Nephron (organoid): ENCODE measurements around the gene SIRT6.
"Not testable (repeated sequence)": the region's sequence is repeated elsewhere in the genome, so short reads cannot be mapped to it uniquely, and the experiment has no call there.

Experiments used
- H3K27ac Mint-ChIP-seq, 3 experiments: 2 replicates each; pipeline ENCODE4 v1.8.0; 2020; ENCODE audit warnings: mixed read lengths in 3 of 3, mild to moderate bottlenecking in 2 of 3, moderate library complexity in 1 of 3
- H3K27me3 Mint-ChIP-seq: 2 replicates; pipeline ENCODE4 v1.8.0; 2021; ENCODE audit warnings: low read depth, mild to moderate bottlenecking, moderate library complexity, mixed read lengths
- H3K36me3 Mint-ChIP-seq: 2 replicates; pipeline ENCODE4 v1.8.0; 2020; ENCODE audit warnings: low read depth, mixed read lengths
- H3K4me1 Mint-ChIP-seq: 2 replicates; pipeline ENCODE4 v1.8.0; 2020; ENCODE audit warnings: mixed read lengths
- H3K4me3 Mint-ChIP-seq, 3 experiments: 2 replicates each; pipeline ENCODE4 v1.8.0; 2020; ENCODE audit warnings: mild to moderate bottlenecking in 3 of 3, mixed read lengths in 3 of 3, moderate library complexity in 2 of 3
- H3K9me3 Mint-ChIP-seq: 2 replicates; pipeline ENCODE4 v1.8.0; 2020; ENCODE audit warnings: mixed read lengths
- TF ChIP-seq, protein P1 (sequence below), 3 experiments: fragments of 200-600 bp; sonication (generic); IDR thresholded peaks; one replicate each; pipeline ENCODE4 v1.5.0; 2021; ENCODE audit warnings: antibody characterized with exemption in 3 of 3; ENCODE audit not compliant: unreplicated experiment in 3 of 3

SIRT6 gene

DNA sequence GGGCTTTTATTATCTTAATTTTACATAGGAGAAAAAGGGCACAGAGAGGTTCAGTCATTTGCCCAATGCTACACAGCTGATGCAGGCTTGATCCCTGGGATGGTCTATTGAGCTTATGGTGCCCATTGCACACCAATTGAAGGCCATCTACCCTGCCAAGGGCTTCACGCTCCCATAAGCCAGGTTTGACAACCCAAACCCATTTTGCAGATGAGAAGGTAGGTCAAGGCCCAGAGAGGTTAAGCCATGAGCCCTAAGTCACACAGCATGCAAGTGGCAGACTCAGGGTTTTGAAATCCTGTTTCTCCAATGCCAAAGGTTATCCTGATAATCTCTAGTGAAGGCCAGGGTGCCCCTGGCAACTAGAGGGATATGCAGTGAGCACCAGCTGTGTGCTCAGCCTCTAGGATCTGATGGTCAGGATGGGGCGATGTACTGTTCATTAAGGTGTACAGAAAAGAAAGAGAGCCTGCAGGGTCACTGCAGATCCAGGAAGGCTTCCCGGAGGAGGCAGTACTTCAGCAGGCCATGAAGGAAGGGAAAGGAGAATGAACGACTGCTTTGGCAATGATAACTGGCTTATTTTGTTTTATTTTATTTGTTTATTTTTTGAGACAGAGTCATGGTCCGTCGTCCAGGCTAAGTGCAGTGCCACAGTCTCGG lies 20.8 kb downstream of the SIRT6 start:
- Mint-ChIP-seq H3K27ac (no peak overlapping the region), H3K4me3 (no peak overlapping the region), H3K36me3 (no peaks in the 10 kb centered on the region), H3K27me3 (peaks cover 19% of the 10 kb centered on the region), H3K9me3 (no peaks in the 10 kb centered on the region), H3K4me1 (no peaks in the 10 kb centered on the region)
- TF ChIP-seq, protein P1, sequence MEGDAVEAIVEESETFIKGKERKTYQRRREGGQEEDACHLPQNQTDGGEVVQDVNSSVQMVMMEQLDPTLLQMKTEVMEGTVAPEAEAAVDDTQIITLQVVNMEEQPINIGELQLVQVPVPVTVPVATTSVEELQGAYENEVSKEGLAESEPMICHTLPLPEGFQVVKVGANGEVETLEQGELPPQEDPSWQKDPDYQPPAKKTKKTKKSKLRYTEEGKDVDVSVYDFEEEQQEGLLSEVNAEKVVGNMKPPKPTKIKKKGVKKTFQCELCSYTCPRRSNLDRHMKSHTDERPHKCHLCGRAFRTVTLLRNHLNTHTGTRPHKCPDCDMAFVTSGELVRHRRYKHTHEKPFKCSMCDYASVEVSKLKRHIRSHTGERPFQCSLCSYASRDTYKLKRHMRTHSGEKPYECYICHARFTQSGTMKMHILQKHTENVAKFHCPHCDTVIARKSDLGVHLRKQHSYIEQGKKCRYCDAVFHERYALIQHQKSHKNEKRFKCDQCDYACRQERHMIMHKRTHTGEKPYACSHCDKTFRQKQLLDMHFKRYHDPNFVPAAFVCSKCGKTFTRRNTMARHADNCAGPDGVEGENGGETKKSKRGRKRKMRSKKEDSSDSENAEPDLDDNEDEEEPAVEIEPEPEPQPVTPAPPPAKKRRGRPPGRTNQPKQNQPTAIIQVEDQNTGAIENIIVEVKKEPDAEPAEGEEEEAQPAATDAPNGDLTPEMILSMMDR (IDR thresholded peaks at IDR 0.05; ENCODE audit: unreplicated experiment in 3 of 3): no peak

DNA sequence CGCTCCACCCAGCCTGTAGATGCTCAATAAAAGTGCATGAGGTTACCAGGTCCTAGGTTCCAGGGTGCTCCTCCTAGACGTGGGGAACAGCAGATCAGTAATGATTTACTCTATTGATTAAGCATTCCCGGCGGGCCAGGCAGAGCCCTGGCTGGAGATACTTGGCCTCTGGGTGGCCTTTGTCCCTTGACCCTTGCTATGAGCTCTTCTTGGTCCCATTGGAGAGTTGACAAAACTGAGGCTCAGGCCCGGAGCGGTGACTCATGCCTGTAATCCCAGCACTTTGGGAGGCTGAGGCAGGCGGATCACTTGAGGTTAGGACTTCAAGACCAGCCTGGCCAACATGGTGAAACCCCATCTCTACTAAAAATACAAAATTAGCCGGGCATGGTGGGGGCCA lies 24.4 kb downstream of the SIRT6 start:
- not testable (repeated sequence) for H3K4me3 Mint-ChIP-seq, H3K27ac Mint-ChIP-seq

DNA sequence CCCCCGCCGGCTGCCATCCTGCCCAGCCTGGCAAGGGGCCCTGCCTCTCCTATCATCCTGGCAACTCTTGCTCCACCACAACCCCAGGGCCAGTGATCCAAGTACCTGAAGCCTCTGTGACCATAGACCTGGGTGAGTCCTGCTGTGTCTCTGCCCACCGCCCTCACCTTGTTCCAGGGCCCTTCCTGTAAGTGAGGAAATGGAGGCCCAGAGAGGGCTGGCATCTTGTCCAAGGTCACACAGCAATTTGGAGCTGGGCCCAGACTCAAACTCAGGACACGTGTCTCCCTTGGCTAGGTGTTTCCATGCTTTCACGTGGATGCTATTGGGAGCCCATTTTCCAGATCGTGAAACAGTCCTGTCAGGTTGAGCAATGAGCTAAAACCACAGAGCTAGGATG lies 25.2 kb downstream of the SIRT6 start:
- no peak overlapping the region for H3K27ac Mint-ChIP-seq
- H3K4me1 Mint-ChIP-seq: no peaks in the 10 kb centered on the region
- no peaks in the 10 kb centered on the region for H3K9me3 Mint-ChIP-seq
- H3K36me3 Mint-ChIP-seq: no peaks in the 10 kb centered on the region
- no peak overlapping the region for H3K4me3 Mint-ChIP-seq
- H3K27me3 Mint-ChIP-seq: peaks cover 25% of the 10 kb centered on the region
- TF ChIP-seq, protein P1 (IDR thresholded peaks at IDR 0.05; ENCODE audit: unreplicated experiment in 3 of 3): no peak

More for the DNA sequence above, 24.4 kb downstream of the SIRT6 start:
- not testable (repeated sequence) for H3K4me1 Mint-ChIP-seq, H3K36me3 Mint-ChIP-seq, H3K9me3 Mint-ChIP-seq
- H3K27me3 Mint-ChIP-seq: peaks cover 19% of the 10 kb centered on the region

DNA sequence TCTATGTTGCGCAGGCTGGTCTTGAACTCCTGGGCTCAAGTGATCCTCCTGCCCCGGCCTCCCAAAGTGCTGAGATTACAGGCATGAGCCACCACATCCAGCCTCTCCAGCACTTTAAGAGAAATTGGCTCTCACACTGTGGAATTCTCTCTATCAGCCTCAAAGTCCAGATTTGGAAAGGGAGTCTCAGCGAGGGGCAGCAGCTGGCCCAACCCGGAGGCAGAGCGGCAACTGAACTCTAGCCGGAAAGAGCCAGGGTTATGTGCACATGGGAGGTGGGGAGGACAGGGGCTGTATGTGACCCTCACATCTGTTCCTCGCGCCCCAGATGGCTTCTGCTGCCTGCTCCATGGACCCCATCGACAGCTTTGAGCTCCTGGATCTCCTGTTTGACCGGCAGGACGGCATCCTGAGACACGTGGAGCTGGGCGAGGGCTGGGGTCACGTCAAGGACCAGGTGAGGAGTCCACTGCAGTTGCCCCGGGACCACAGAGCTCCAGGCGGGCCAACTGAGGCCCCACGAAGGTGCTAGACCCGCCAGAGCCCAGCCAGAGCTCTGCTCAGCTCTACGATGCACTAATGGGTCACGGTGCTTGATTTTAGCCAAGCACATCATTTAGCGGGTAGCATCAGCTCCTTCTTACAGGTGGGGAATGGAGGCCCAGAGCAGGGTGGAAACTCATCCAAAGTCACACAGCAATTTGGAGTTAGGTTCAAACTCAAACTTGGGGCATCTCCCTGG lies 27.6 kb downstream of the SIRT6 start:
- peaks cover 39% of the 10 kb centered on the region for H3K27me3 Mint-ChIP-seq

DNA sequence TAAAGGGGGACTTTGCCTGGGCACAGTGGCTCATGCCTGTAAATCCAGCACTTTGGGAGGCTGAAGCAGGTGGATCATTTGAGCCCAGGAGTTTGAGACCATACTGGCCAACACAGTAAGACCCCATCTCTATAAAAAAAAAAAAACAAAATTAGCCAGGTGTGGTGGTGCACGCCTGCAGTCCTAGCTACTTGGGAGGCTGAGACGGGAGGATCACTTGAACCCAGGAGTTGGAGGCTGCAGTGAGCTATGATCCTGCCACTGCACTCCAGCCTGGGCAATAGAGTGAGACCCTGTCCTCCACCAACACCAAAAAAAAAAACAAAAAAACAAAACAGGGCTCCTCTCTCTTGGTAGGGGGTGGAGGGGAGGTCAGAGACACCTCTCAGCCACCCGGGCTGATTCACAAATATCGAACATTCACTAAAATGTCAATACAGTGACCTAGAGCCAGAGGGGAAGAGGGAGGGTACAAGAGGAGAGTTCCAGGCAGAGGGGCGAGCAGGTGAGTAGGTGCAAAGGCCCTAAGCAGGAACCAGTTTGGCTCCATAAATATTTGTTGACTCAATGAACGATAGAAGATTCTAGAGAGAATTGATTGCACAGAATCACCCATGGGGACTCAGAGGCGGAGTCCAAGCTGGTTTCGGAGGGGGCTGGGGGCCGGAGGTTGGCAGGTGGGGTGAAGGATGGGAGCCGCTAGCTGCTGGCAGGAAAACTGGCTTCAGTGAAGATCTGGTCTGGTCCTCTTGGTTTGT lies 29.9 kb downstream of the SIRT6 start:
- Mint-ChIP-seq H3K36me3 (no peaks in the 10 kb centered on the region), H3K9me3 (no peaks in the 10 kb centered on the region), H3K4me3 (no peak overlapping the region)

More for the DNA sequence above, 27.6 kb downstream of the SIRT6 start:
- TF ChIP-seq, protein P1 (IDR thresholded peaks at IDR 0.05; ENCODE audit: unreplicated experiment in 3 of 3): no peak
- Mint-ChIP-seq H3K27ac (no peak overlapping the region), H3K9me3 (no peaks in the 10 kb centered on the region), H3K36me3 (no peaks in the 10 kb centered on the region), H3K4me3 (no peak overlapping the region), H3K4me1 (no peaks in the 10 kb centered on the region)

DNA sequence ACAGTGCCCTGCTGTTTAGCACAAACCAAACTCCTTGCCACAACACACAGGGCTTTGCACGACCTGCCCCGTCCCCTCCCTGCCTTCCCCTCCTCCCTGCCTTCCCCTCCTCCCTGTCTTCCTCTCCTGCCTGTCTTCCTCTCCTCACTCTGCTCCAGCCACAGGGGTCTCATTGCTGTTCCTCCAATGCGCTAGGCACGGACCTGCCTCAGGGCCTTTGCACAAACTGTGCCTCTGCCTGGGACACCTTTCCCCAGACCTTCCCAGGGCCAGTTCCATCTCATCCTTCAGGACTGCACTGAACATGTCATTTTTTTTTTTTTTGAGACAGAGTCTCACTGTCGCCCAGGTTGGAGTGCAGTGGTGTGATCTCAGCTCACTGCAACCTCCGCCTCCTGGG lies 30.7 kb downstream of the SIRT6 start:
- H3K4me3 Mint-ChIP-seq: no peak overlapping the region
- no peak overlapping the region for H3K27ac Mint-ChIP-seq
- TF ChIP-seq, protein P1 (IDR thresholded peaks at IDR 0.05; ENCODE audit: unreplicated experiment in 3 of 3): no peak
- H3K4me1 Mint-ChIP-seq: no peaks in the 10 kb centered on the region
- peaks cover 60% of the 10 kb centered on the region for H3K27me3 Mint-ChIP-seq
- H3K9me3 Mint-ChIP-seq: no peaks in the 10 kb centered on the region
- no peaks in the 10 kb centered on the region for H3K36me3 Mint-ChIP-seq

More for the DNA sequence above, 29.9 kb downstream of the SIRT6 start:
- Mint-ChIP-seq H3K27ac (no peak overlapping the region), H3K4me1 (no peaks in the 10 kb centered on the region), H3K27me3 (peaks cover 52% of the 10 kb centered on the region)
- TF ChIP-seq, protein P1 (IDR thresholded peaks at IDR 0.05; ENCODE audit: unreplicated experiment in 3 of 3): no peak
